ENCODE data around the gene BSX.

The BSX gene

DNA sequence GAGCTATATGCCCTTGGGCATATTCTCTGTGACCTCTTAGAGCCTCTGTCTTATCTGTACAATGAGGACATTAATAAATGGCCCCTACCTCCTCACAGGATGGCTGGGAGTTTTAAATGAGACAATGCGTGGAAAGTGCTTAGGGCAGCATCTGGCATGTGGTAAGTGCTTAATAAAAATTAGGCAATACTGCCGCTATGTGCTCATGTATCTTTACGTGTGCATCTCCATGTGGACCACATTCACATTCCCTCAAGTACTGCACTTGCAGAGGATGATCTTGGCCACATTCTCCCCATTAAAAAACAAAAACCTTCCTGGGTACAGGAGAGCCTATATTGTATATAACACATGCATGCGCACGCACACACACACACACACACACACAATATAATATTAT, 19.1 kb upstream of the BSX start:
- H3K4me3 ChIP-seq (ENCODE audit: low read depth, low read length), result no peak overlapping the region
- TF ChIP-seq, protein P1, sequence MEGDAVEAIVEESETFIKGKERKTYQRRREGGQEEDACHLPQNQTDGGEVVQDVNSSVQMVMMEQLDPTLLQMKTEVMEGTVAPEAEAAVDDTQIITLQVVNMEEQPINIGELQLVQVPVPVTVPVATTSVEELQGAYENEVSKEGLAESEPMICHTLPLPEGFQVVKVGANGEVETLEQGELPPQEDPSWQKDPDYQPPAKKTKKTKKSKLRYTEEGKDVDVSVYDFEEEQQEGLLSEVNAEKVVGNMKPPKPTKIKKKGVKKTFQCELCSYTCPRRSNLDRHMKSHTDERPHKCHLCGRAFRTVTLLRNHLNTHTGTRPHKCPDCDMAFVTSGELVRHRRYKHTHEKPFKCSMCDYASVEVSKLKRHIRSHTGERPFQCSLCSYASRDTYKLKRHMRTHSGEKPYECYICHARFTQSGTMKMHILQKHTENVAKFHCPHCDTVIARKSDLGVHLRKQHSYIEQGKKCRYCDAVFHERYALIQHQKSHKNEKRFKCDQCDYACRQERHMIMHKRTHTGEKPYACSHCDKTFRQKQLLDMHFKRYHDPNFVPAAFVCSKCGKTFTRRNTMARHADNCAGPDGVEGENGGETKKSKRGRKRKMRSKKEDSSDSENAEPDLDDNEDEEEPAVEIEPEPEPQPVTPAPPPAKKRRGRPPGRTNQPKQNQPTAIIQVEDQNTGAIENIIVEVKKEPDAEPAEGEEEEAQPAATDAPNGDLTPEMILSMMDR (IDR thresholded peaks at IDR 0.05; ENCODE audit: borderline replicate concordance, insufficient read depth, low read depth, low read length), result no peak

DNA sequence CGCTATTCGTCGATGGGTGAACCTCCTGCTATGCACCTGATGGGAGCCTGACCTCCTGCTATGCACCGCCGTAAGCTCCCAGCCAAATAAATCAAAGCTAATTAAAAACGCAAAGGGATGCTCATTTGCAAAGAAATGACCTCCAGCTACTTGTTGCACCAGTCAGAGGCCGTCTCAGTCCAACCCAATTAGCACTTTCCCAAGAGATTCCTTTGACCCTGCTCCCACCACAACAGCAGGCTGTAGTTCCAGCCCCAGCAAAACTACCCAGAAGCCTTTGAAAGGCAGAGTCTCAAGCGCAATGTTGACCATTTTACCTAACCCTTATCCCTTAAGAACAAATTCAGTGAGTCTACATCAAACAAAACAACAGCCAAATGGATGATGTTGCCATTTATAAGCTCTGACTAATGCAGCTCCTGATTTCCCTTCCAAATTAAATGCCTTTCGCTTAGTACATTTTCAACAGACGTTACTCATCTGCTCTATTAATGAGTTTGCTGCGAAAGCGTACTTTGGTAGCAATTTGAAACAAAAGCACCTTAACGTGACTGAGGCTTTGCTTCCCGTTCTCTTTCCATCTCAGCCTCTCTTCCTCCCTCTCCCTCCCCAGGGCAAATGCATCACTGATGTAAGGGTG, 17.2 kb upstream of the BSX start:
- H3K4me3 ChIP-seq (ENCODE audit: low read depth, low read length), result no peak overlapping the region

DNA sequence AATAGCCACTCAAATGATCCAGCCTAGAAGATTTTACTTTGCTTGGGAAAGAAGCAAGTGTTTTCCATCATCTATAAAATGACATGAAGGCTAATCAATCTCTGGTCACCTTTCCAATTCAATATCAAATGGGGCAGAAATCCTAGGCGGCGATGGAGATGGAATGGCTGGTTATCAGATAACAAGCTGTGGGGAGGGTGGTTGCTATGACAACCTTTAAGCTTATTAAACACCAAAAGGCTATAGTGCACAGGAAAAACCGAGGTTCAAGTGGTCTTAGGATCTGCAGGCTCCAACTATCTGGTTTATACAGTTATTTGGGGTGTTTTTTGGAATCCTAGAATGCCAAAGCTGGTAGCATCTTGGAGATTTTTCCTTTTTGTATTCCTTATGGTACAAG, 13.9 kb upstream of the BSX start:
- no peak overlapping the region for H3K4me3 ChIP-seq (ENCODE audit: low read depth, low read length)
- TF ChIP-seq, protein P1 (IDR thresholded peaks at IDR 0.05; ENCODE audit: borderline replicate concordance, insufficient read depth, low read depth, low read length), result no peak

More for the DNA sequence above, 17.2 kb upstream of the BSX start:
- TF ChIP-seq, protein P1 (IDR thresholded peaks at IDR 0.05; ENCODE audit: borderline replicate concordance, insufficient read depth, low read depth, low read length), result no peak

DNA sequence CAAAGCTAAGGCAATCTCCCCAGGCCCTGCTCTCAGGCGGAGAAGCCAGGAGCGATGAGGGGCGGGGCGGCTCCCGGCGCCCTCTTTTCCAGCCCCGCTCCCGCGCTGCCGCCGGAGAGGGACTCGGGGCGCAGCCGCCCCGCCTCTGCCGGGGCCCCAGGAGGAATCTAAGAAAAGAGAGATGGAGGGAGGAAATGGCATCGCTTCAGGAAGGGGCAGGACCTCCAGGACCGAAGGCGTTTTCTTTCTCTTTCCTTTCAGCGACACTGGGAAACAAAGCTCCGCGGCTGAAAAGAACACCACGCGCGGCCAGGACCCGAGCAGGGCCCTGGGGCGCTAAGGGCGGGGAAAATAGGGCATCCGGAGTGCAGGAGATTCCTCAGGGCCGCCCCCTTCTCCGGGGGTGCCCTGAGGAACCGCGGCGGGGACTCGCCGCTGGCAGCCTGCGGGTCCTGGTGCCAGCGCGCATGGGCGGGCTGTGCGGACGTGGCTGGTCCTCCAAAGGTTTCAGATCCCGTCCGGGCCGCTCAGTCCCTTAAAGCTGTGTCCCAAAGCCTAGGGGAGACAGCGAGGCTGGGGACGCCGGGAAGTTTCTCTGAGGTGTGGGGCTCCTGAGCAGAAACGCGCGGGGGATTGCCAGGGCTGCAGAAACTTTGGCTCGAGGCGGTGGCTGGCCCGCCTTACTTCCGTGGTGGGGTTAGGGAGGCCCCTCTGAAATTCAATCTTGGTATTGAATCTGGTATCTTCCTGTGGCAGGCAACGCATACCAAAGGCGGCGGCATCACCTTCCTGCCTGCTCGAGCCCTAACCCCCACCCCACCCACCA, 2.8 kb upstream of the BSX start:
- H3K4me3 ChIP-seq (ENCODE audit: low read depth, low read length), result peak overlapping the region; percentile 38
- TF ChIP-seq, protein P1 (IDR thresholded peaks at IDR 0.05; ENCODE audit: borderline replicate concordance, insufficient read depth, low read depth, low read length), result no peak

DNA sequence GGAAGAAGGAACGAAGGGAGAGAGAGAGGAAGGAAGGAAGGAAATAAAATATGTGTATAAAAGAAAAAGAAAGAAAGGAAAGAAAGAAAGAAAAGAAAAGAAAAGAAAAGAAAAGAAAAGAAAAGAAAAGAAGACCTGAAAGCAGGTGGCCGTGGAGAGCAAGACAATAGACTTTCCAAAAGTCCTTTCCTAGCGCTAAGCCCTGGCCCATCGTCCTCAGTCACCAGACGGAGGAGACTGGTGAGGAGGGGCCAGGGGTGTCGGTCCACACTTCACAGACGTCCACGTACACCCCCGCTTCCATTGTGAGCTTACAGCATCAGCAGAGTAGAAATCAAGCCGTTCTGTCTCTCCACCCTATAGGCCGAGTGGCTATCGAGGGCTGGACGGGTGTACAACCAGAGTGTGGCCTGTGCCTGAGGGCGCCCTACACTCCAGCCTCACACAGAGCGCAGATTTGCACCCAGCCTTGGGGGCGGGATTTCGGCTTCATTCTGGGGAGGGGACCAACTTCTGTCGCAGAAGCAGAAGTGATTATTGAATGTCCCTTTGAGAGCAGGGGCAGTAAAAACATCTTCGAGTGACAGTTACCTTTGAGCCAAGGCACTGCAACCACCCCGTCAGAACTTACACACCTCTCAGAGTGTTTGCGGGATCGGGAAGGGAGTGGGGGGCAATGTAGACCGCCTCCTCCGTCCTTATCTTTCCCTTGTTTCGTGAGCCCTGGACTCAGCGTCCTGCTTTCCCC, 2.0 kb upstream of the BSX start:
- H3K4me3 ChIP-seq (ENCODE audit: low read depth, low read length), result no peak overlapping the region

DNA sequence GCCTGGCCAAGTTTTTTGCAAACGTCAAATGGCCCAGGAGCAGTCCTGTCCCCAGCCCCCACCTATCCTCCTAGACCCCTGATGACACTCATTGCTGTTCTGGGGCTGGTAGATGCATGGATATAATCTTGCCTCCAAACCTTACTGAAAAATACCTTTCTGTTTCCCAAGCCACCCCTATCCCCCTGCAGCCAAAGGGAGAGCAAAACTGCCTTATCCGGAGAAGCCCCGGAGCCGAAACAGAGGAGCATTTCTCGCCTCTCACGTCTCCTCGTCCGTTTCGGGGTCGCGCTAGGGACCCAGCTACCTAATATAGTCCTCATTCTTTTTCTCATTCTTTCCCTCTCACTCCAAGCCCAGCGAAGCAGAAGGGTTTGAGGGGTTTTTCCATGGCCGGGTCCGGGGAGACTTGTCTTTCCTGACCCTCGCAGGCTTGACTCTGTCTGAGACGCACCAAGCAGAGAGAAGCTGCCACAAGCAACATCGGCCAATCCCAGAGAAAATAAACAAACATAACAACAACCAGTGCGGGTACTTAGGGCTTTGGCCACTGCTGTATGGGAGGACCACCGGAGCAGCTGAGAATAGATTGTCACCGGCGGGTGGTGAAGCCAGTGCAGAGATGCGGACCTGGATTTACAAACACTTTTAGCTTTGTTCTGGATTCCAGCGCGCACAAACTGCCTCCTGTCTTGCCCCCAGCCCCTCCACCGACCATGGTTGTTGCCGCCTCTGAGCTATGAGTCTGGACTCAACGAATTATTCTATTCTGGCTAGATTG, 1.6 kb downstream of the BSX start:
- H3K4me3 ChIP-seq (ENCODE audit: low read depth, low read length), result no peak overlapping the region
- TF ChIP-seq, protein P1 (IDR thresholded peaks at IDR 0.05; ENCODE audit: borderline replicate concordance, insufficient read depth, low read depth, low read length), result no peak

More for the DNA sequence above, 2.0 kb upstream of the BSX start:
- TF ChIP-seq, protein P1 (IDR thresholded peaks at IDR 0.05; ENCODE audit: borderline replicate concordance, insufficient read depth, low read depth, low read length), result no peak

Data from GM12875 (cell line).